Embryonic facial prominence (tissue), 1 donor: ENCODE results near the gene TMEM218.

Experiments
- DNase-seq: peaks from one replicate; pipeline ENCODE4 v3.0.0-alpha.2; 2016; ENCODE audit errors: extremely low spot score

The TMEM218 gene

GRCh38 chr11:125111343-125112207 is at the start of gene TMEM218:
TSS of gene TMEM218 (minus strand) at chr11:125111626. CDS start at chr11:125102241, 9,385 bp downstream.
- DNase-seq = peak; percentile 94

GRCh38 chr11:125157953-125158680 is 46.7 kb upstream of the TMEM218 start:
- DNase-seq = no peak

- no peak for DNase-seq
Observed at GRCh38 chr11:125157118-125157733, 45.8 kb upstream of the TMEM218 start.

GRCh38 chr11:125156346-125157117 is 45.1 kb upstream of the TMEM218 start:
- DNase-seq = no peak

- no peak for DNase-seq
Observed at GRCh38 chr11:125155767-125156166, 44.3 kb upstream of the TMEM218 start.

GRCh38 chr11:125155100-125155444 is 43.6 kb upstream of the TMEM218 start:
- no peak for DNase-seq

- no peak for DNase-seq
Observed at GRCh38 chr11:125154378-125155099, 43.1 kb upstream of the TMEM218 start.

GRCh38 chr11:125153837-125154236 is 42.4 kb upstream of the TMEM218 start:
- no peak for DNase-seq

GRCh38 chr11:125148743-125149142 is 37.3 kb upstream of the TMEM218 start:
- no peak for DNase-seq

GRCh38 chr11:125148011-125148410 is 36.6 kb upstream of the TMEM218 start:
- DNase-seq = no peak

GRCh38 chr11:125147280-125147679 is 35.9 kb upstream of the TMEM218 start:
- DNase-seq = no peak

- no peak for DNase-seq
Observed at GRCh38 chr11:125146232-125146631, 34.8 kb upstream of the TMEM218 start.

GRCh38 chr11:125141686-125142535 is 30.5 kb upstream of the TMEM218 start:
- DNase-seq = no peak

- DNase-seq = no peak
Observed at GRCh38 chr11:125141178-125141577, 29.8 kb upstream of the TMEM218 start.

- DNase-seq = no peak
Observed at GRCh38 chr11:125140233-125140632, 28.8 kb upstream of the TMEM218 start.

GRCh38 chr11:125139778-125140177 is 28.4 kb upstream of the TMEM218 start:
- DNase-seq = no peak

- DNase-seq = no peak
Observed at GRCh38 chr11:125138966-125139365, 27.5 kb upstream of the TMEM218 start.

- DNase-seq = no peak
Observed at GRCh38 chr11:125136001-125136400, 24.6 kb upstream of the TMEM218 start.

- no peak for DNase-seq
Observed at GRCh38 chr11:125132596-125132995, 21.2 kb upstream of the TMEM218 start.

GRCh38 chr11:125132071-125132470 is 20.6 kb upstream of the TMEM218 start:
- no peak for DNase-seq
